Stimulated activated naive CD8-positive, alpha-beta T cell treated with anti-CD3 and anti-CD28 coated beads, Interleukin-15, Interleukin-2, amounts not matched to agents 100 ng/mL and 50 ng/mL, for 24 hours (primary cell): ENCODE data around the gene THADA.

Experiments
- H3K27ac Mint-ChIP-seq: one replicate; pipeline ENCODE4 v1.8.0; 2021; ENCODE audit warnings: mild to moderate bottlenecking, mixed read lengths
- H3K27me3 Mint-ChIP-seq: one replicate; pipeline ENCODE4 v1.8.0; 2021; ENCODE audit warnings: mixed read lengths
- H3K36me3 Mint-ChIP-seq: one replicate; pipeline ENCODE4 v1.8.0; 2021; ENCODE audit warnings: low read depth, mixed read lengths
- H3K4me1 Mint-ChIP-seq: one replicate; pipeline ENCODE4 v1.8.0; 2021; ENCODE audit warnings: low read depth, mixed read lengths
- H3K4me3 Mint-ChIP-seq: one replicate; pipeline ENCODE4 v1.8.0; 2021; ENCODE audit warnings: mild to moderate bottlenecking, mixed read lengths
- H3K9me3 Mint-ChIP-seq: one replicate; pipeline ENCODE4 v1.8.0; 2021; ENCODE audit warnings: mixed read lengths

The THADA gene

DNA sequence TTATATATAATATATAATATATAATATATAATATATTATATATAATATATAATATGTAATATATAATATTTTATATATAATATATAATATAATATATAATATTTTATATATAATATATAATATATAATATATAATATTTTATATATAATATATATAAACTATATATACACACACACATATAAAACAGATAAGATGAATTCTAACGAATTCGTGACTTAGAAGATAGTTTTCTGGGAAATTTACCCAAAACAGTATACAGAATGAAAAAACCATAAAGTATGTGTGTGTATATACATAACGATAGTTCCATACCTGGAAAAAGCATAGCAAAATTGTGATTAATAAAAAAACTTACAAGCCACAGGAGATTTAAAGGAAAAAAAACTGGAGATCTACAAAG, 80.6 kb downstream of the THADA start:
- no peaks in the 10 kb centered on the region for H3K9me3 Mint-ChIP-seq
- no peak overlapping the region for H3K27ac Mint-ChIP-seq
- no peak overlapping the region for H3K4me3 Mint-ChIP-seq
- H3K4me1 Mint-ChIP-seq: peaks cover 32% of the 10 kb centered on the region
- no peaks in the 10 kb centered on the region for H3K27me3 Mint-ChIP-seq
- peaks cover 30% of the 10 kb centered on the region for H3K36me3 Mint-ChIP-seq

DNA sequence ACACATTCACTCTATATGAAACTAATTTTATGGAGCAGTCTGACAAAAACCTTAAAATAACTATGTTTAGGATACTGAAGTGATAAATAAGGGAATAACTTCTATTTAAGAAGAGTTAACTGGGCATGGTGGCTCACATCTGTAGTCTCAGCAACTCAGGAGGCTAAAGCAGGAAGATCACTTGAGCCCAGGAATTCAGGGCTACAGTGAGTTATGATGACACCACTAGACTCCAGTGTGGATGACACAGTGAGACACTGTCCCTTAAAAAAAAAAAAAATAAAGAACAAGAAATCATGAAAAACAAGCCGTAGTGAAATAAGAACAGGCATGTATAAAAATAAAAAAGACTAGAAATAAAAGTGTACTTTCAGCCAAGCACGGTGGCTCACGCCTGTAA, 82.0 kb downstream of the THADA start:
- no peak overlapping the region for H3K27ac Mint-ChIP-seq
- H3K4me1 Mint-ChIP-seq: peaks cover 36% of the 10 kb centered on the region
- peaks cover 35% of the 10 kb centered on the region for H3K36me3 Mint-ChIP-seq

GRCh38 chr2:43513216-43513615, 82.6 kb downstream of the THADA start:
- Mint-ChIP-seq H3K27ac (no peak overlapping the region), H3K9me3 (no peaks in the 10 kb centered on the region), H3K4me1 (peaks cover 39% of the 10 kb centered on the region), H3K27me3 (no peaks in the 10 kb centered on the region), H3K36me3 (peaks cover 38% of the 10 kb centered on the region), H3K4me3 (no peak overlapping the region)

More for the DNA sequence above, 82.0 kb downstream of the THADA start:
- H3K4me3 Mint-ChIP-seq: no peak overlapping the region
- no peaks in the 10 kb centered on the region for H3K9me3 Mint-ChIP-seq
- no peaks in the 10 kb centered on the region for H3K27me3 Mint-ChIP-seq

DNA sequence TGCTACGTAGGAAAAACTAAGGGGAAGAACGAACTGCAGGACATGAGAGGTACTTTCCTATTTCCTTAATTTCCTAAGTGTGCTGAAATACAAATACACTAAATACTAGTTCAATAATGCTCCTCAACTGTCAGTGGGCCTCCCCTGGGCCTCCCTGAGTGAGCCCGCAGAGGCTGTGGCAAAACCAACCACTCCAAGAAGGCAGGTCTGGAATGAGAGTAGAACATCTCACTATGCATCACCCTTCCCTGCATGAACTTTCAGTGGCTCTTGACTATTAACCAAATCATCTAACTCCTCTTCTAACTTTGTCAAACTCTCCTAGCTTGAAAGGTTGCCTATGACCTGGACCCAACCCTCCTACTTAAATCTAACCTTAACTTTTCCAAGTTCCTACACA, 84.6 kb downstream of the THADA start:
- Mint-ChIP-seq H3K4me3 (no peak overlapping the region), H3K27me3 (no peaks in the 10 kb centered on the region), H3K36me3 (peaks cover 45% of the 10 kb centered on the region), H3K27ac (no peak overlapping the region), H3K4me1 (peaks cover 44% of the 10 kb centered on the region), H3K9me3 (no peaks in the 10 kb centered on the region)

DNA sequence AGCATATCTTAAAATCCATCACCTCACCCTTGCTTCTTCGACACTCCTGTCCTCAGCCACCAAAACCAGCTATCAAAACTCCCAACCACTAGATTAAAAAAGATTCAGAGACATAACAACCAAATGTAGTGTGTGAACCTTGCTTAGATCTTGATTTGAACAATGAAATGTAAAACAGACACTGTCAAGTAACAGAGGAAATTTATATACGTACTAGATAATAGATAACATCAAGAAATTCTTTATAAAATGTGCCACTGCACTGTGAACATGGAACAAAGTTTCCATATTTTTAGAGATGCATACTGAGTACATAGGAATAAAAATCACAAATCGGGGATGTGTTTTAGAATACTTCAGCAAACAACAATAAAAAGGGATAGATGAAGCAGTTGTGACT, 86.0 kb downstream of the THADA start:
- Mint-ChIP-seq H3K27ac (peak overlapping the region; percentile 64), H3K27me3 (no peaks in the 10 kb centered on the region), H3K4me1 (peaks cover 37% of the 10 kb centered on the region), H3K9me3 (no peaks in the 10 kb centered on the region), H3K4me3 (no peak overlapping the region), H3K36me3 (peaks cover 47% of the 10 kb centered on the region)

- Mint-ChIP-seq H3K9me3 (no peaks in the 10 kb centered on the region), H3K36me3 (peaks cover 60% of the 10 kb centered on the region), H3K4me3 (peak overlapping the region; percentile 6), H3K27me3 (no peaks in the 10 kb centered on the region), H3K4me1 (peaks cover 37% of the 10 kb centered on the region), H3K27ac (peak overlapping the region; percentile 59)
Observed at GRCh38 chr2:43508209-43508608, 87.6 kb downstream of the THADA start.

DNA sequence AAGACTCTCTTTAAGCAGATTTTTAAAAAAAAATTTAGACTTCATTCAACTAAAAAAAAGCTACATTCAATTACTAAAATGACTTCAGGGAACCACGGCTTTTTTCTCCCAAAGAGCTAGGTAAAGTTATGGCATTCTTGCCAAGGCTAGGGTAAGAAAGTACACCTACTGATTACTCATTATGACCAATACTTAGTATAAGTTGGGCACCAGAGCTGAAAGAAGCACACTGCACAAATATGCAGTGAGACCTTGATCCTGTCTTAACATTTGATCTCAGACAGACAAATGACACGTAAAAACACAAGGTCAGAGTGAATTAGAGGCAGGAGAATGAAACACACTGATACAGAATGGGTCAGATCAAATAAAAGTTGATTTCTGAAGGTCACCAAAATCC, 88.7 kb downstream of the THADA start:
- H3K36me3 Mint-ChIP-seq: peaks cover 55% of the 10 kb centered on the region
- no peak overlapping the region for H3K4me3 Mint-ChIP-seq
- H3K27me3 Mint-ChIP-seq: no peaks in the 10 kb centered on the region
- H3K9me3 Mint-ChIP-seq: no peaks in the 10 kb centered on the region
- peak overlapping the region; percentile 47 for H3K27ac Mint-ChIP-seq
- H3K4me1 Mint-ChIP-seq: peaks cover 37% of the 10 kb centered on the region

DNA sequence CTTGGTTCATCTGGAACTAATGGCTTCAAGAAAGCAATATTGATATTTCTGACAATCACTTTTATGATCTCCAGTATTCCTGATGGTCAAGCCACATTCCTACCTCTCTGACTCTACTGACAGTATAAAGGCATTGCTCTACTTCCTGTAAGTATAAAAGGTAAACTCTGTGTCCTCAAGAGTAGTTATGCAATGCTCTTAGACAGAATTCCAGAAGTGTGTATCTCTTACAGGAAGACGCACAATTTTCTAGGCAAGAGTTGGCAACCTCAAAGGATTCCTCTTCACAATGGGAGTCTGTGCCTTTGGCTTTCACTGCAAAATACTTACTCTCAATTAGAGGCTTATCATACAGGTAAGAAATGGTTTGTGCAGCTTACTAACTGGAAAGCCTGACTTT, 100.1 kb downstream of the THADA start:
- H3K27ac Mint-ChIP-seq: no peak overlapping the region
- H3K4me3 Mint-ChIP-seq: no peak overlapping the region
- no peaks in the 10 kb centered on the region for H3K9me3 Mint-ChIP-seq
- peaks cover 4% of the 10 kb centered on the region for H3K4me1 Mint-ChIP-seq
- peaks cover 58% of the 10 kb centered on the region for H3K36me3 Mint-ChIP-seq
- no peaks in the 10 kb centered on the region for H3K27me3 Mint-ChIP-seq

GRCh38 chr2:43493954-43494353, 101.9 kb downstream of the THADA start:
- Mint-ChIP-seq H3K4me3 (no peak overlapping the region), H3K27me3 (no peaks in the 10 kb centered on the region), H3K36me3 (peaks cover 51% of the 10 kb centered on the region), H3K27ac (no peak overlapping the region), H3K4me1 (peaks cover 8% of the 10 kb centered on the region), H3K9me3 (no peaks in the 10 kb centered on the region)

GRCh38 chr2:43491065-43491639, 104.7 kb downstream of the THADA start:
- Mint-ChIP-seq H3K27ac (no peak overlapping the region), H3K4me1 (peaks cover 8% of the 10 kb centered on the region), H3K9me3 (no peaks in the 10 kb centered on the region), H3K36me3 (peaks cover 26% of the 10 kb centered on the region), H3K4me3 (no peak overlapping the region), H3K27me3 (no peaks in the 10 kb centered on the region)

DNA sequence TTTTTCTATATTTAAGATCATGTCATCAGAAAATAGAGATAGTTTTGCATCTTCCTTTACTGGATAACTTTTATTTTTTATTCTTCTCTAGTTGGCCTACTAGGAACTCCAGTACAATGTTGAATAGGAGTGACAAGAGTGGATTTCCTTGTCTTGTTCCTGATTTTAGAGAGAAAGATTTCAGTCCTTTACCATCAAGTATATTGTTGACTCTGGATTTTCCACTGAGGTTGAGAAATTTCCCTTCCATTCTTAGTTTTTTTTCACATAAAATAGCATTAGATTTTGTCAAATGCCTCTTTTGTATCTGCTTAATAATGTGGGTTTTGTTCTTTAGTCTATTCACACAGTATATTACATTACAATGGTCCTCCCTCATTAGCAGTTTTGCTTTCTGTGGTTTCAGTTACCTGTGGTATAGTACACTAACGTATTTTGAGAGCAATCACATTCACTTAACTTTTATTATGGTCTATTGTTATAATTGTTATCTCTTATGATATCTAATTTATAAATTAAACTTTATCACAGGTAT, 105.5 kb downstream of the THADA start:
- H3K4me3 Mint-ChIP-seq: no peak overlapping the region
- H3K36me3 Mint-ChIP-seq: peaks cover 18% of the 10 kb centered on the region
- no peaks in the 10 kb centered on the region for H3K9me3 Mint-ChIP-seq
- no peak overlapping the region for H3K27ac Mint-ChIP-seq
- H3K27me3 Mint-ChIP-seq: no peaks in the 10 kb centered on the region
- H3K4me1 Mint-ChIP-seq: peaks cover 8% of the 10 kb centered on the region

GRCh38 chr2:43488737-43489136, 107.1 kb downstream of the THADA start:
- Mint-ChIP-seq H3K4me3 (no peak overlapping the region), H3K9me3 (no peaks in the 10 kb centered on the region), H3K27ac (no peak overlapping the region), H3K4me1 (peaks cover 8% of the 10 kb centered on the region), H3K27me3 (no peaks in the 10 kb centered on the region), H3K36me3 (peaks cover 8% of the 10 kb centered on the region)

GRCh38 chr2:43486603-43487002, 109.2 kb downstream of the THADA start:
- Mint-ChIP-seq H3K4me3 (no peak overlapping the region), H3K9me3 (no peaks in the 10 kb centered on the region), H3K4me1 (peaks cover 15% of the 10 kb centered on the region), H3K27ac (no peak overlapping the region), H3K27me3 (no peaks in the 10 kb centered on the region), H3K36me3 (peaks cover 17% of the 10 kb centered on the region)

DNA sequence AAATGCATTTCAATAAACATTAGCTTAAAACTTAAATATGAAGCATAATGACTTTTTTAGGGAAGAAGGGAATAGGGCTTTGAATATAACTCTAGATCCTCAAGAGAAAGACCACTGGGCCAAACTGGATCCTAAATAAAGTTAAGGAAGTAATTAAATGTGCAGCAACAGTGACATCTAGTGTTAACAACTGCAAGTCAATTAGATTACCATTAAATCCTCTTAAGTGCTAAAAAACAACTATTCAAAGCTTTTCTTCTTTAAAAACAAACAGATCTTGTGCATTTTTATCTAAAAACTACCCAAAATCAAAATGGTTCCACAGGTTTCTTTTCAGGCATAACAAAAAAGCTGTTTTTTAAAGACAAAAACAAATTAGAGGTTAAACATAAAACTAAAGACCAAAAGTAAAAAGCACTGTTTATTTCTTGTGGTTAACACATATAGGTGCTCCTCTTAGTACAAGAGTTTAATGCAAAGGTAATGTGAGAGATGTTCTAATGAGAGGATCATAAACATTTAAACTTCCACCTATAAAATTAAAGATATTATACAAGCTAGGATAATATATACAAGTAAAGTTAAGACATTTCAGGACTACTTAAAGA, 111.4 kb downstream of the THADA start:
- Mint-ChIP-seq H3K27ac (no peak overlapping the region), H3K4me3 (no peak overlapping the region), H3K27me3 (no peaks in the 10 kb centered on the region), H3K4me1 (peaks cover 7% of the 10 kb centered on the region), H3K9me3 (no peaks in the 10 kb centered on the region), H3K36me3 (peaks cover 29% of the 10 kb centered on the region)

DNA sequence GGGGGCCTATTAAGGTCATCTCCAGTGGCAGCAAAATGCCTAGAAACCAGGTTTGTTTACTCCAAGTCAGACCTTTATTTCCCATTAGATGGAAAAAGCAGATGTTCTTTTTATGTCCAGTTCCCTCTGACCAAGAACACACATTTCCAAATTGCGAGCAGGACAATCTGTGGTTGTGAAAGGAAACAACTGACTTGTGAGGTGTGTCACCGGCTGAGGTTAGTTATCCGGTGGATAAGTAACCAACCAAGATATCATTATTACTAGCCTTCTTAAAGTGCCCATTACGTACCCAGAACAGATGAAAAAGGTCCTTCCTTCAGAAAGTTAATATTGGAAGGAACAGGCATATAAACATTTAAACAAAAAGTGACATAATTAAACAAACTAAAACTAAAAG, 112.9 kb downstream of the THADA start:
- H3K27ac Mint-ChIP-seq: no peak overlapping the region

More for the DNA sequence above, 112.9 kb downstream of the THADA start:
- Mint-ChIP-seq H3K27me3 (no peaks in the 10 kb centered on the region), H3K36me3 (peaks cover 29% of the 10 kb centered on the region), H3K4me3 (no peak overlapping the region), H3K9me3 (no peaks in the 10 kb centered on the region), H3K4me1 (peaks cover 7% of the 10 kb centered on the region)
